Osteoblast (primary cell): ENCODE measurements around the gene TCEAL7. TPM values are rescaled to one million over a fixed set of nuclear protein-coding genes. Genes with fewer than 3 reads are reported as not detected.
A peak's percentile ranks its signal among the peaks of the same experiment; 100 is the strongest.

Experiments
- DNase-seq: peaks from one replicate; pipeline ENCODE4 v3.0.0; 2011; ENCODE audit warnings: low spot score, mixed read lengths; ENCODE audit not compliant: insufficient read length; ENCODE audit errors: missing footprints
- H2AFZ ChIP-seq: 2 replicates; pipeline ENCODE4 v1.6.0; 2011; ENCODE audit warnings: mild to moderate bottlenecking, low read length
- H3K27ac ChIP-seq: 2 replicates; pipeline ENCODE4 v1.5.1; 2011; ENCODE audit warnings: mild to moderate bottlenecking, low read depth, low read length, moderate library complexity
- H3K27me3 ChIP-seq: 2 replicates; pipeline ENCODE4 v1.6.0; 2012; ENCODE audit warnings: mild to moderate bottlenecking, control low read depth, inconsistent platforms, low read length, moderate library complexity; ENCODE audit not compliant: insufficient read depth
- H3K36me3 ChIP-seq: 2 replicates; pipeline ENCODE4 v1.5.1; 2011; ENCODE audit warnings: mild to moderate bottlenecking, low read length, control low read depth, moderate library complexity; ENCODE audit not compliant: insufficient read depth
- H3K4me1 ChIP-seq: 2 replicates; pipeline ENCODE4 v1.5.1; 2011; ENCODE audit warnings: mild to moderate bottlenecking, low read length, control low read depth, moderate library complexity; ENCODE audit not compliant: insufficient read depth
- H3K4me2 ChIP-seq: 2 replicates; pipeline ENCODE4 v1.6.0; 2011; ENCODE audit warnings: mild to moderate bottlenecking, low read length; ENCODE audit not compliant: insufficient read depth
- H3K4me3 ChIP-seq: fragments of 200-600 bp; sonication (generic); 3 replicates; pipeline ENCODE4 v1.5.1; 2012; ENCODE audit warnings: mild to moderate bottlenecking, low read length, inconsistent platforms; ENCODE audit not compliant: insufficient read depth
- H3K79me2 ChIP-seq: 2 replicates; pipeline ENCODE4 v1.6.0; 2012; ENCODE audit warnings: mild to moderate bottlenecking, low read length, control low read depth, inconsistent platforms; ENCODE audit not compliant: insufficient read depth
- H3K9me3 ChIP-seq: 2 replicates; pipeline ENCODE4 v1.5.1; 2011; ENCODE audit warnings: low read depth, low read length, control low read depth
- H4K20me1 ChIP-seq: 2 replicates; pipeline ENCODE4 v1.6.0; 2012; ENCODE audit warnings: mild to moderate bottlenecking, low read length, control low read depth; ENCODE audit not compliant: insufficient read depth
- total RNA-seq: library from RNA; depleted of rRNA; stranded (reverse); fragments of >200 nt; gene quantifications from 2 replicates; pipeline ENCODE4 v1.2.3, GENCODE V29; 2012
- TF ChIP-seq, protein P1 (sequence below): IDR thresholded peaks from 2 replicates; pipeline ENCODE4 v1.5.1; 2011; ENCODE audit warnings: mild to moderate bottlenecking, low read depth, low read length, moderate library complexity; ENCODE audit errors: extremely low read depth

TCEAL7 gene
- total RNA-seq, 1 donor = 6.5 TPM

DNA sequence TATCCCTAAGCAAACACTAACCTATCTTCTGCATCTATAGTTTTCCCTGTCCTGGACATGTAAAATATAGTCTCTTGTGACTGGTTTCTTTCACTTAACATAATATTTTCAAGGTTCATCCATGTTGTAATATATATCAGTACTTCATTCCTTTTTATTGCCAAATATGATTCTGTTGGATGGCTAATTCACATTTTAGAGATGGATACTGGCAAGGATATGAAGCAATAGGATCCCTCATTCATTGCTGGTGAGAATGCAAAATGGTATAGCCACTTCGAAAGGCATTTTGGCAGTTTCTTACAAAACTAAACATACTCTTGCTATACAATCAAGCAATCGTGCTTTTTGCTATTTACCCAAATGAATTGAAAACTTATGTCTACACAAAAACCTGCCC is 33.0 kb downstream of the TCEAL7 start:
- Histone ChIP-seq H3K27ac (no peak overlapping the region), H3K27me3 (no peaks in the 10 kb centered on the region), H4K20me1 (no peaks in the 10 kb centered on the region), H3K4me2 (no peak overlapping the region), H3K36me3 (no peaks in the 10 kb centered on the region), H3K4me1 (peaks cover 4% of the 10 kb centered on the region), H3K79me2 (no peaks in the 10 kb centered on the region), H3K4me3 (no peak overlapping the region), H2AFZ (no peak overlapping the region), H3K9me3 (no peaks in the 10 kb centered on the region)
- TF ChIP-seq, protein P1, sequence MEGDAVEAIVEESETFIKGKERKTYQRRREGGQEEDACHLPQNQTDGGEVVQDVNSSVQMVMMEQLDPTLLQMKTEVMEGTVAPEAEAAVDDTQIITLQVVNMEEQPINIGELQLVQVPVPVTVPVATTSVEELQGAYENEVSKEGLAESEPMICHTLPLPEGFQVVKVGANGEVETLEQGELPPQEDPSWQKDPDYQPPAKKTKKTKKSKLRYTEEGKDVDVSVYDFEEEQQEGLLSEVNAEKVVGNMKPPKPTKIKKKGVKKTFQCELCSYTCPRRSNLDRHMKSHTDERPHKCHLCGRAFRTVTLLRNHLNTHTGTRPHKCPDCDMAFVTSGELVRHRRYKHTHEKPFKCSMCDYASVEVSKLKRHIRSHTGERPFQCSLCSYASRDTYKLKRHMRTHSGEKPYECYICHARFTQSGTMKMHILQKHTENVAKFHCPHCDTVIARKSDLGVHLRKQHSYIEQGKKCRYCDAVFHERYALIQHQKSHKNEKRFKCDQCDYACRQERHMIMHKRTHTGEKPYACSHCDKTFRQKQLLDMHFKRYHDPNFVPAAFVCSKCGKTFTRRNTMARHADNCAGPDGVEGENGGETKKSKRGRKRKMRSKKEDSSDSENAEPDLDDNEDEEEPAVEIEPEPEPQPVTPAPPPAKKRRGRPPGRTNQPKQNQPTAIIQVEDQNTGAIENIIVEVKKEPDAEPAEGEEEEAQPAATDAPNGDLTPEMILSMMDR = no peak
- no peak for DNase-seq

DNA sequence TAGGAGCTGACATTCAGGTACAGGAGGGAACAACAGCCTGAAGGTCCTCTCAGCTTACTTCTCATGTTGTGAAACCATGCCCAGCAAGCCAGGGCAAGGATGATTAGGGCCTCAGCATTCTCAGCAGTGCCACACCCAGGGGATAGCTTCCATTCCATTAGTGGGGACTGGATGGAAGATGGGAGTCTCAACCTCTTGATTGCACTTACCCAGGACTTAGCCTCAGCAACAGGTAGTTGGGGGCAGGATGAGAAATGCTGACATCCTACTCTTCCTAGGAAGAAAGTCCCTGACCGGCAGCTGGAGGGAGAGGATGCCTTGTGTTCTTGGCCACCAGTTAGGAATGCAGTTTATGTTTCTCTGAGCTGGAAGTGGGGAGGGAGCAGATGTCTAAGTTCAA is 37.5 kb downstream of the TCEAL7 start:
- H3K36me3 ChIP-seq = no peaks in the 10 kb centered on the region
- DNase-seq = no peak
- TF ChIP-seq, protein P1 = no peak
- no peaks in the 10 kb centered on the region for H3K27me3 ChIP-seq
- no peak overlapping the region for H3K4me2 ChIP-seq
- no peak overlapping the region for H3K4me3 ChIP-seq
- H3K9me3 ChIP-seq = no peaks in the 10 kb centered on the region
- H3K27ac ChIP-seq = no peak overlapping the region
- H3K4me1 ChIP-seq = peaks cover 4% of the 10 kb centered on the region
- H4K20me1 ChIP-seq = no peaks in the 10 kb centered on the region
- H3K79me2 ChIP-seq = no peaks in the 10 kb centered on the region
- peak overlapping the region; percentile 44 for H2AFZ ChIP-seq

DNA sequence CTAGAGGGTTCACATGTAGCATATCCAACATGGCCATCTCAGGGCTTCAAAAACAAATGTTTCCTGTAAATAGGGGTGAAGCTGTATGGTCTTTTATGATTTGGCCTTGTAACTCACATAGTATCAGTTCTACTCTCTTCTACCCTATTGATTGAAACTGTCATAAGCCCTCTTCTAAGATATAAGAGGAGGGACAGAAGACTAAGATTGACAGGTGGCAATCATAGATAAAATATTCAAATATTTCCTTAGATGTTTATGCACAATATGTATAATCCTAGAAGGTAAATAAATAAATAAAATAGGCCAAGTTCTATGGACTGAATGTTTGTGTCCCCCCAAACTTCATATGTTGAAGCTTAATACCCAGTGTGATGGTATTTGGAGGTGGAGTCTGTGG is 39.4 kb downstream of the TCEAL7 start:
- no peak overlapping the region for H3K27ac ChIP-seq
- H3K36me3 ChIP-seq = no peaks in the 10 kb centered on the region
- TF ChIP-seq, protein P1 = no peak
- H2AFZ ChIP-seq = no peak overlapping the region
- H3K79me2 ChIP-seq = no peaks in the 10 kb centered on the region
- peaks cover 4% of the 10 kb centered on the region for H3K4me1 ChIP-seq
- H3K27me3 ChIP-seq = no peaks in the 10 kb centered on the region
- H3K4me2 ChIP-seq = no peak overlapping the region
- no peak for DNase-seq
- no peaks in the 10 kb centered on the region for H4K20me1 ChIP-seq
- no peaks in the 10 kb centered on the region for H3K9me3 ChIP-seq
- H3K4me3 ChIP-seq = no peak overlapping the region

DNA sequence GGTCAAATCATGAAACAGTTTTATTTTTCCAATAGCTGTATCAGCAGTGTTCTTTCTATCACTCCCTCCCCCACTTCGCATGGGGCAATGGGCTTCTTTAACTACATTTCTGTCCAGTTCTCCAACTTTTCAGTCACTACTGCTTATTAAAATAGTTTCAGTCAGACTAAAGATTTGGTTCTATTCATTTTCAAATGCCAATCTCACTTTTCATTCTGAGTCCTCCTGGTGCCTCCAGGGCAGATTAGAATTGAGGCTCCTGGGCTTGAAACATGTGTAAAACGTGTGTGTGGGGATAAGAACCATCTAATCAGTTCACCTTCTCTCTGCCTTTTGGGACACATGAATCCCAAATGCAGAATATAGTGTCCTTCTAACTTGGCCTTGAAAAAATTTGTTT is 42.8 kb downstream of the TCEAL7 start:
- no peaks in the 10 kb centered on the region for H3K9me3 ChIP-seq
- H3K27ac ChIP-seq = no peak overlapping the region
- no peaks in the 10 kb centered on the region for H4K20me1 ChIP-seq
- H3K79me2 ChIP-seq = peaks cover 16% of the 10 kb centered on the region
- H3K36me3 ChIP-seq = peaks cover 5% of the 10 kb centered on the region
- no peaks in the 10 kb centered on the region for H3K27me3 ChIP-seq
- H3K4me3 ChIP-seq = no peak overlapping the region
- H2AFZ ChIP-seq = no peak overlapping the region
- H3K4me1 ChIP-seq = no peaks in the 10 kb centered on the region
- DNase-seq = no peak
- TF ChIP-seq, protein P1 = no peak
- no peak overlapping the region for H3K4me2 ChIP-seq
